HEK293 (cell line): ENCODE measurements around the gene KCNIP4.

Experiments
- CTCF ChIA-PET: fragments of 350-600 bp; formaldehyde crosslinking; extraction: SDS; loops from one replicate; lab custom pipeline; 2021; ENCODE audit warnings: antibody characterized with exemption; lab: Yijun Ruan, JAX
- POLR2A ChIA-PET: fragments of 300-600 bp; formaldehyde crosslinking; extraction: SDS; loops from one replicate; lab custom pipeline; 2020; ENCODE audit warnings: antibody characterized with exemption, inconsistent platforms; lab: Yijun Ruan, JAX
- H3K27ac ChIP-seq: fragments of 200-500 bp; sonication (Bioruptor generic); 2 replicates; pipeline ENCODE4 v1.5.1; 2014; ENCODE audit warnings: low read depth, low read length, control low read depth, inconsistent platforms; ENCODE audit errors: extremely low read depth
- H3K36me3 ChIP-seq, 2 experiments: fragments of 200-500 bp in 1 of 2; sonication (Bioruptor generic) in 1 of 2; 1 replicate in 1 of 2; 2 replicates in 1 of 2; pipeline ENCODE4 v1.5.1; 2014 to 2017; ENCODE audit warnings: inconsistent platforms in 2 of 2, low read length in 2 of 2; ENCODE audit not compliant: control insufficient read depth in 2 of 2, insufficient read depth in 1 of 2
- H3K4me1 ChIP-seq: fragments of 200-500 bp; sonication (Bioruptor generic); 2 replicates; pipeline ENCODE4 v1.5.1; 2014; ENCODE audit warnings: mild to moderate bottlenecking, low read length, inconsistent platforms; ENCODE audit not compliant: control insufficient read depth, insufficient read depth
- H3K4me3 ChIP-seq: 2 replicates; pipeline ENCODE4 v1.5.1; 2011; ENCODE audit warnings: low read depth, mild to moderate bottlenecking, control low read depth, low read length, moderate library complexity
- H3K9me3 ChIP-seq: fragments of 200-500 bp; sonication (Bioruptor generic); 2 replicates; pipeline ENCODE4 v1.5.1; 2014; ENCODE audit warnings: low read depth, low read length, inconsistent platforms; ENCODE audit not compliant: control insufficient read depth, insufficient read depth
- BCL11B ChIP-seq: fragments of 450-650 bp; formaldehyde crosslinking; IDR thresholded peaks from 2 replicates; pipeline ENCODE4 v1.5.1; 2016; ENCODE audit warnings: low read depth, missing biosample characterization, missing genetic modification characterization
- FEZF1 ChIP-seq: fragments of 450-650 bp; formaldehyde crosslinking; IDR thresholded peaks from 2 replicates; pipeline ENCODE4 v1.5.1; 2016; ENCODE audit warnings: missing biosample characterization, missing genetic modification characterization
- GLI4 ChIP-seq: fragments of 450-650 bp; formaldehyde crosslinking; IDR thresholded peaks from 2 replicates; pipeline ENCODE4 v1.5.1; 2016; ENCODE audit warnings: missing biosample characterization, missing genetic modification characterization
- MYNN ChIP-seq: fragments of 450-650 bp; formaldehyde crosslinking; IDR thresholded peaks from 2 replicates; pipeline ENCODE4 v1.5.1; 2016; ENCODE audit warnings: missing biosample characterization, missing genetic modification characterization, borderline replicate concordance
- OSR2 ChIP-seq: fragments of 450-650 bp; formaldehyde crosslinking; IDR thresholded peaks from 2 replicates; pipeline ENCODE4 v1.5.1; 2016; ENCODE audit warnings: missing biosample characterization, missing genetic modification characterization
- OVOL3 ChIP-seq: fragments of 450-650 bp; formaldehyde crosslinking; IDR thresholded peaks from 2 replicates; pipeline ENCODE4 v1.5.1; 2016; ENCODE audit warnings: missing biosample characterization, missing genetic modification characterization
- YY2 ChIP-seq: fragments of 450-650 bp; formaldehyde crosslinking; IDR thresholded peaks from 2 replicates; pipeline ENCODE4 v1.5.1; 2016; ENCODE audit warnings: missing biosample characterization, missing genetic modification characterization
- ZBTB17 ChIP-seq: fragments of 450-650 bp; formaldehyde crosslinking; IDR thresholded peaks from 2 replicates; pipeline ENCODE4 v1.5.1; 2016; ENCODE audit warnings: missing biosample characterization, missing genetic modification characterization
- ZBTB8A ChIP-seq: fragments of 450-650 bp; formaldehyde crosslinking; IDR thresholded peaks from 2 replicates; pipeline ENCODE4 v1.5.1; 2016; ENCODE audit warnings: missing biosample characterization, missing genetic modification characterization
- ZEB2 ChIP-seq: fragments of 450-650 bp; formaldehyde crosslinking; IDR thresholded peaks from 2 replicates; pipeline ENCODE4 v1.5.1; 2016; ENCODE audit warnings: missing biosample characterization, missing genetic modification characterization
- ZFP3 ChIP-seq: fragments of 450-650 bp; formaldehyde crosslinking; IDR thresholded peaks from 2 replicates; pipeline ENCODE4 v1.5.1; 2016; ENCODE audit warnings: low read depth, missing biosample characterization, missing genetic modification characterization
- ZNF121 ChIP-seq: fragments of 450-650 bp; formaldehyde crosslinking; IDR thresholded peaks from 2 replicates; pipeline ENCODE4 v1.5.1; 2016; ENCODE audit warnings: missing biosample characterization, missing genetic modification characterization
- ZNF140 ChIP-seq: fragments of 450-650 bp; formaldehyde crosslinking; IDR thresholded peaks from 2 replicates; pipeline ENCODE4 v1.5.1; 2016; ENCODE audit warnings: missing biosample characterization, missing genetic modification characterization
- ZNF16 ChIP-seq: fragments of 450-650 bp; formaldehyde crosslinking; IDR thresholded peaks from 2 replicates; pipeline ENCODE4 v1.5.1; 2016; ENCODE audit warnings: low read depth, missing biosample characterization, missing genetic modification characterization
- ZNF23 ChIP-seq: fragments of 450-650 bp; formaldehyde crosslinking; IDR thresholded peaks from 2 replicates; pipeline ENCODE4 v1.5.1; 2016; ENCODE audit warnings: missing biosample characterization, missing genetic modification characterization, borderline replicate concordance
- ZNF311 ChIP-seq: fragments of 450-650 bp; formaldehyde crosslinking; IDR thresholded peaks from 2 replicates; pipeline ENCODE4 v1.5.1; 2017; ENCODE audit warnings: missing biosample characterization, missing genetic modification characterization, borderline replicate concordance
- ZNF335 ChIP-seq: fragments of 450-650 bp; formaldehyde crosslinking; conservative IDR thresholded peaks from 2 replicates; pipeline ENCODE4 v1.5.1; 2016; ENCODE audit warnings: missing biosample characterization, missing genetic modification characterization
- ZNF433 ChIP-seq: fragments of 450-650 bp; formaldehyde crosslinking; IDR thresholded peaks from 2 replicates; pipeline ENCODE4 v1.5.1; 2016; ENCODE audit warnings: missing biosample characterization, missing genetic modification characterization, low read depth
- ZNF48 ChIP-seq: fragments of 450-650 bp; formaldehyde crosslinking; IDR thresholded peaks from 2 replicates; pipeline ENCODE4 v1.5.1; 2016; ENCODE audit warnings: missing biosample characterization, missing genetic modification characterization
- ZNF529 ChIP-seq: fragments of 450-650 bp; formaldehyde crosslinking; IDR thresholded peaks from 2 replicates; pipeline ENCODE4 v1.5.1; 2017; ENCODE audit warnings: missing genetic modification characterization, missing biosample characterization; ENCODE audit not compliant: insufficient replicate concordance
- ZNF555 ChIP-seq: fragments of 450-650 bp; formaldehyde crosslinking; conservative IDR thresholded peaks from 2 replicates; pipeline ENCODE4 v1.5.1; 2017; ENCODE audit warnings: missing biosample characterization, mild to moderate bottlenecking, missing genetic modification characterization, inconsistent platforms
- ZNF623 ChIP-seq: fragments of 450-650 bp; formaldehyde crosslinking; IDR thresholded peaks from 2 replicates; pipeline ENCODE4 v1.5.1; 2016; ENCODE audit warnings: missing biosample characterization, missing genetic modification characterization
- ZNF677 ChIP-seq: fragments of 450-650 bp; IDR thresholded peaks from 2 replicates; pipeline ENCODE4 v1.5.0; 2018; ENCODE audit warnings: missing biosample characterization, mild to moderate bottlenecking, missing genetic modification characterization, moderate library complexity
- ZSCAN30 ChIP-seq: fragments of 450-650 bp; IDR thresholded peaks from 2 replicates; pipeline ENCODE4 v1.5.1; 2018; ENCODE audit warnings: missing biosample characterization, mild to moderate bottlenecking, missing genetic modification characterization, moderate library complexity
- TF ChIP-seq, protein P1 (sequence below): fragments of 450-650 bp; formaldehyde crosslinking; conservative IDR thresholded peaks from 2 replicates; pipeline ENCODE4 v1.5.1; 2016; ENCODE audit warnings: low read depth, missing biosample characterization, missing genetic modification characterization
- TF ChIP-seq, protein P2 (sequence below): fragments of 450-650 bp; formaldehyde crosslinking; IDR thresholded peaks from 2 replicates; pipeline ENCODE4 v1.5.1; 2017; ENCODE audit warnings: missing biosample characterization, missing genetic modification characterization
- TF ChIP-seq, protein P3 (sequence below): fragments of 450-650 bp; formaldehyde crosslinking; IDR thresholded peaks from 2 replicates; pipeline ENCODE4 v1.5.1; 2016; ENCODE audit warnings: missing biosample characterization, missing genetic modification characterization
- TF ChIP-seq, protein P4 (sequence below): sonication (generic); formaldehyde crosslinking; IDR thresholded peaks from 2 replicates; pipeline ENCODE4 v1.8.1; 2022; ENCODE audit warnings: mild to moderate bottlenecking, moderate library complexity, missing genetic modification reagents

Gene KCNIP4

DNA sequence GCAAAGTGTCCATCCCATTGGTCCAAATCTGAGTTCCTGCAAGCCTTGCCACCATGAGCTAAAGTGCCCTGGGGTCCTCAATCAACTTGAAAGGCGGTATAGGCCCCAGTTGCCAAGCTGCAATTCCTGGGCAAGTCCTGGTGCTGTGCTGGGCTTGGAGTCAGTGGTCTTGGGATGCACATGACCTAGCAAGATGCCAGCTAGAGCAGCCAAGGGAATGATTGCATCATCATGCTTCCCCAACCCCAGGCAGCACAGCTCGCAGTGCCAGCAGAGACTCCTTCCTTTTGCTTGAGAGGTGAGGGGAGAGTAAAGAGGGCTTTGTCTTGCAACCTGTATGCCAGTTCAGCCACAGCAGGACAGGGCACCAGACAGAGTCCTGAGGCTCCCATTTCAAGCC lies 50.5 kb downstream of the KCNIP4 start:
- H3K9me3 ChIP-seq: no peaks in the 10 kb centered on the region
- H3K27ac ChIP-seq: no peak overlapping the region
- H3K4me3 ChIP-seq: no peak overlapping the region
- H3K36me3 ChIP-seq: no peaks in the 10 kb centered on the region
- POLR2A ChIA-PET: no interaction called here
- TF ChIP-seq MYNN (tag by site-specific recombination) (no peak), ZBTB17 (tag by site-specific recombination) (no peak), ZSCAN30 (tag by site-specific recombination) (no peak), ZEB2 (tag by site-specific recombination) (no peak), ZNF16 (tag by site-specific recombination) (no peak), ZFP3 (tag by site-specific recombination) (no peak), ZNF48 (tag by site-specific recombination) (no peak)
- TF ChIP-seq, protein P1, sequence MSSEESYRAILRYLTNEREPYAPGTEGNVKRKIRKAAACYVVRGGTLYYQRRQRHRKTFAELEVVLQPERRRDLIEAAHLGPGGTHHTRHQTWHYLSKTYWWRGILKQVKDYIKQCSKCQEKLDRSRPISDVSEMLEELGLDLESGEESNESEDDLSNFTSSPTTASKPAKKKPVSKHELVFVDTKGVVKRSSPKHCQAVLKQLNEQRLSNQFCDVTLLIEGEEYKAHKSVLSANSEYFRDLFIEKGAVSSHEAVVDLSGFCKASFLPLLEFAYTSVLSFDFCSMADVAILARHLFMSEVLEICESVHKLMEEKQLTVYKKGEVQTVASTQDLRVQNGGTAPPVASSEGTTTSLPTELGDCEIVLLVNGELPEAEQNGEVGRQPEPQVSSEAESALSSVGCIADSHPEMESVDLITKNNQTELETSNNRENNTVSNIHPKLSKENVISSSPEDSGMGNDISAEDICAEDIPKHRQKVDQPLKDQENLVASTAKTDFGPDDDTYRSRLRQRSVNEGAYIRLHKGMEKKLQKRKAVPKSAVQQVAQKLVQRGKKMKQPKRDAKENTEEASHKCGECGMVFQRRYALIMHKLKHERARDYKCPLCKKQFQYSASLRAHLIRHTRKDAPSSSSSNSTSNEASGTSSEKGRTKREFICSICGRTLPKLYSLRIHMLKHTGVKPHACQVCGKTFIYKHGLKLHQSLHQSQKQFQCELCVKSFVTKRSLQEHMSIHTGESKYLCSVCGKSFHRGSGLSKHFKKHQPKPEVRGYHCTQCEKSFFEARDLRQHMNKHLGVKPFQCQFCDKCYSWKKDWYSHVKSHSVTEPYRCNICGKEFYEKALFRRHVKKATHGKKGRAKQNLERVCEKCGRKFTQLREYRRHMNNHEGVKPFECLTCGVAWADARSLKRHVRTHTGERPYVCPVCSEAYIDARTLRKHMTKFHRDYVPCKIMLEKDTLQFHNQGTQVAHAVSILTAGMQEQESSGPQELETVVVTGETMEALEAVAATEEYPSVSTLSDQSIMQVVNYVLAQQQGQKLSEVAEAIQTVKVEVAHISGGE (tag by site-specific recombination): no peak
- H3K4me1 ChIP-seq: no peaks in the 10 kb centered on the region
- CTCF ChIA-PET: no interaction called here

DNA sequence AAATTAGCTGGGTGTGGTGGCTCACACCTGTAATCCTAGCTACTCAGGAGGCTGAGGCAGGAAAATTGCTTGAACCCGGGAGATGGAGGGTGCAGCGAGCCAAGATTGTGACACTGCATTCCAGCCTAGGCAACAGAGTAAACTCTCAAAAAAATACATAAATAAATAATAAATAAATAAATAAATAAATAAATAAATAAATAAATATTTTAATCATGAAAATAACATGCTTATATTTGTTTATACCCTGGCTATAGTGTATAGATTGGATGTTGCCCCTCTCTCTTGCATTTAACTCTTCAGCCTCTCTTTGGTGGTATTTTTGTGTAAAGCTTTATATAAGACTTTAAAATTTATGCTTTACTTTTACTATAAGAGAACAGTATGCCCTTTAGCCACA lies 51.8 kb downstream of the KCNIP4 start:
- Histone ChIP-seq H3K9me3 (no peaks in the 10 kb centered on the region), H3K4me1 (no peaks in the 10 kb centered on the region), H3K36me3 (no peaks in the 10 kb centered on the region), H3K4me3 (no peak overlapping the region), H3K27ac (no peak overlapping the region)
- ChIA-PET POLR2A (no interaction called here), CTCF (no interaction called here)
- no peak for TF ChIP-seq ZNF677 (tag by site-specific recombination)
- TF ChIP-seq, protein P2, sequence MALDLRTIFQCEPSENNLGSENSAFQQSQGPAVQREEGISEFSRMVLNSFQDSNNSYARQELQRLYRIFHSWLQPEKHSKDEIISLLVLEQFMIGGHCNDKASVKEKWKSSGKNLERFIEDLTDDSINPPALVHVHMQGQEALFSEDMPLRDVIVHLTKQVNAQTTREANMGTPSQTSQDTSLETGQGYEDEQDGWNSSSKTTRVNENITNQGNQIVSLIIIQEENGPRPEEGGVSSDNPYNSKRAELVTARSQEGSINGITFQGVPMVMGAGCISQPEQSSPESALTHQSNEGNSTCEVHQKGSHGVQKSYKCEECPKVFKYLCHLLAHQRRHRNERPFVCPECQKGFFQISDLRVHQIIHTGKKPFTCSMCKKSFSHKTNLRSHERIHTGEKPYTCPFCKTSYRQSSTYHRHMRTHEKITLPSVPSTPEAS (tag by site-specific recombination): no peak
- TF ChIP-seq ZNF529 (tag by site-specific recombination): no peak
- TF ChIP-seq ZNF433 (tag by site-specific recombination): no peak
- TF ChIP-seq ZNF140 (tag by site-specific recombination): no peak
- TF ChIP-seq OVOL3 (tag by site-specific recombination): no peak
- no peak for TF ChIP-seq ZNF311 (tag by site-specific recombination)
- no peak for TF ChIP-seq YY2 (tag by site-specific recombination)
- TF ChIP-seq ZNF23 (tag by site-specific recombination): no peak
- TF ChIP-seq GLI4 (tag by site-specific recombination): no peak
- peak; percentile 43 for TF ChIP-seq ZNF555 (tag by site-specific recombination)
- TF ChIP-seq, protein P3, sequence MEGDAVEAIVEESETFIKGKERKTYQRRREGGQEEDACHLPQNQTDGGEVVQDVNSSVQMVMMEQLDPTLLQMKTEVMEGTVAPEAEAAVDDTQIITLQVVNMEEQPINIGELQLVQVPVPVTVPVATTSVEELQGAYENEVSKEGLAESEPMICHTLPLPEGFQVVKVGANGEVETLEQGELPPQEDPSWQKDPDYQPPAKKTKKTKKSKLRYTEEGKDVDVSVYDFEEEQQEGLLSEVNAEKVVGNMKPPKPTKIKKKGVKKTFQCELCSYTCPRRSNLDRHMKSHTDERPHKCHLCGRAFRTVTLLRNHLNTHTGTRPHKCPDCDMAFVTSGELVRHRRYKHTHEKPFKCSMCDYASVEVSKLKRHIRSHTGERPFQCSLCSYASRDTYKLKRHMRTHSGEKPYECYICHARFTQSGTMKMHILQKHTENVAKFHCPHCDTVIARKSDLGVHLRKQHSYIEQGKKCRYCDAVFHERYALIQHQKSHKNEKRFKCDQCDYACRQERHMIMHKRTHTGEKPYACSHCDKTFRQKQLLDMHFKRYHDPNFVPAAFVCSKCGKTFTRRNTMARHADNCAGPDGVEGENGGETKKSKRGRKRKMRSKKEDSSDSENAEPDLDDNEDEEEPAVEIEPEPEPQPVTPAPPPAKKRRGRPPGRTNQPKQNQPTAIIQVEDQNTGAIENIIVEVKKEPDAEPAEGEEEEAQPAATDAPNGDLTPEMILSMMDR (tag by site-specific recombination): no peak
- no peak for TF ChIP-seq FEZF1 (tag by site-specific recombination)
- TF ChIP-seq ZNF121 (tag by site-specific recombination): no peak
- TF ChIP-seq BCL11B (tag by site-specific recombination): no peak
- TF ChIP-seq OSR2 (tag by site-specific recombination): no peak
- no peak for TF ChIP-seq ZNF335 (tag by site-specific recombination)
- TF ChIP-seq, protein P4, sequence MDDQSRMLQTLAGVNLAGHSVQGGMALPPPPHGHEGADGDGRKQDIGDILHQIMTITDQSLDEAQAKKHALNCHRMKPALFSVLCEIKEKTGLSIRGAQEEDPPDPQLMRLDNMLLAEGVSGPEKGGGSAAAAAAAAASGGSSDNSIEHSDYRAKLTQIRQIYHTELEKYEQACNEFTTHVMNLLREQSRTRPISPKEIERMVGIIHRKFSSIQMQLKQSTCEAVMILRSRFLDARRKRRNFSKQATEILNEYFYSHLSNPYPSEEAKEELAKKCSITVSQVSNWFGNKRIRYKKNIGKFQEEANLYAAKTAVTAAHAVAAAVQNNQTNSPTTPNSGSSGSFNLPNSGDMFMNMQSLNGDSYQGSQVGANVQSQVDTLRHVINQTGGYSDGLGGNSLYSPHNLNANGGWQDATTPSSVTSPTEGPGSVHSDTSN: no peak
- TF ChIP-seq ZBTB8A (tag by site-specific recombination): no peak
- TF ChIP-seq ZNF623 (tag by site-specific recombination): peak; percentile 46; the same call in 1 of the 2 replicates
